Thyroid gland (tissue), 4 donors: ENCODE measurements around the gene ATF6.

ENCODE experiments used
- CTCF ChIP-seq, 6 experiments: fragments of 200-600 bp in 3 of 6; fragments of 450-650 bp in 3 of 6; sonication (generic) in 3 of 6; IDR thresholded peaks; one replicate each; pipeline ENCODE4 v1.5.1; 2016 to 2019; ENCODE audit warnings: antibody characterized with exemption in 6 of 6, mild to moderate bottlenecking in 2 of 6, inconsistent platforms in 1 of 6, moderate library complexity in 1 of 6
- POLR2A ChIP-seq, 2 donors: fragments of 450-650 bp; IDR thresholded peaks; one replicate each; pipeline ENCODE4 v1.6.1; 2017; ENCODE audit warnings: antibody characterized with exemption in 2 of 2, mild to moderate bottlenecking in 2 of 2, moderate library complexity in 1 of 2

GRCh38 chr1:162011337-162012012, 245.4 kb downstream of the ATF6 start:
- TF ChIP-seq CTCF (IDR thresholded peaks at IDR 0.05) (no peak), POLR2A (IDR thresholded peaks at IDR 0.05) (no peak)
